Measurements from ENCODE around the gene IQCF6. TPM values are rescaled to one million over a fixed set of nuclear protein-coding genes. Genes with fewer than 3 reads are reported as not detected.
"Not testable (repeated sequence)": the region's sequence is repeated elsewhere in the genome, so short reads cannot be mapped to it uniquely, and the experiment has no call there.

IQCF6 gene
- total RNA-seq, 1 experiment from 2014 or later, result not detected

DNA sequence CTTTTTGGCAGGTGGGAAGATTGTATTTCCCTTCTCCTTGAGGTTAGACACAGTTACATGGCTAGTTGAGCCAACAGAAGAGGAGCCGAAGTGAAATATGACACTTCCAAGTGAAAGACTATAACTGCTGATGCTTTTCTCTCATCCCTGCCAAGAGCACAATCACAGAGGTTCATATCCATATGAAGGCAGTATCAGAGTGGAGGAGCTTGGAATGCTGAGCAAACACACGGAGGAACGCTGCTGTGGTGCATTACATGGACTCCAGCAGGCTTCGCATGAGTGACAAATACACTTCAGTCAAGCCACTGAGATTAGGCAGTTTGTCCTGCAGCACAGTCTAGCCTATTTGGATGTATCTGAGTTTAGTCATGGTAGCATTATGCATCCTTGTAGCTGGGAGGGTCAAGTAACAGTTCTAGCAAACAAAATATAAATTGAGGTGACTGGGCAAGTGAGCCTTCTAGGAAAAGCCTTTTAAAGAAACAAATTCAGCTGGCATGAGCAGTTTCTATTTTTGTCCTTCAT lies 5.4 kb downstream of the IQCF6 start:
- DNase-seq (ENCODE audit: low spot score), result no peak

DNA sequence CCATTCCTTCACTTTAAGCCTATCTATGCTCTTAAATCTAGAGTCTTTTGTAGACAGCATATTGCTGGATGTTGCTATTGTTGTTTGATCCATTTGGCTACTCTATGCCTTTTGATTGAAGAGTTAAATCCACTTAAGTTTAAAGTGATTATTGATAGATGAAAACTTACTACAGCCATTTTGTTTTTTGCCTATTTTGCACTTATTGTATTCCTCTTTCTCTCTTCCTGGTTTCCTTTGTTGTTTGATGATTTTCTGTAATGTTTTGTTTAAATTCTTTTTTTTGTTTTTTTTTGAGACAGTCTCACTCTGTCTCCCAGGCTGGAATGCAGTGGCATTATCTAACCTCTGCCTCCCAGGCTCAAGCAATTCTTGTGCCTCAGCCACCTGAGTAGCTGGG lies 19.8 kb downstream of the IQCF6 start:
- no peak for DNase-seq (ENCODE audit: low spot score)

DNA sequence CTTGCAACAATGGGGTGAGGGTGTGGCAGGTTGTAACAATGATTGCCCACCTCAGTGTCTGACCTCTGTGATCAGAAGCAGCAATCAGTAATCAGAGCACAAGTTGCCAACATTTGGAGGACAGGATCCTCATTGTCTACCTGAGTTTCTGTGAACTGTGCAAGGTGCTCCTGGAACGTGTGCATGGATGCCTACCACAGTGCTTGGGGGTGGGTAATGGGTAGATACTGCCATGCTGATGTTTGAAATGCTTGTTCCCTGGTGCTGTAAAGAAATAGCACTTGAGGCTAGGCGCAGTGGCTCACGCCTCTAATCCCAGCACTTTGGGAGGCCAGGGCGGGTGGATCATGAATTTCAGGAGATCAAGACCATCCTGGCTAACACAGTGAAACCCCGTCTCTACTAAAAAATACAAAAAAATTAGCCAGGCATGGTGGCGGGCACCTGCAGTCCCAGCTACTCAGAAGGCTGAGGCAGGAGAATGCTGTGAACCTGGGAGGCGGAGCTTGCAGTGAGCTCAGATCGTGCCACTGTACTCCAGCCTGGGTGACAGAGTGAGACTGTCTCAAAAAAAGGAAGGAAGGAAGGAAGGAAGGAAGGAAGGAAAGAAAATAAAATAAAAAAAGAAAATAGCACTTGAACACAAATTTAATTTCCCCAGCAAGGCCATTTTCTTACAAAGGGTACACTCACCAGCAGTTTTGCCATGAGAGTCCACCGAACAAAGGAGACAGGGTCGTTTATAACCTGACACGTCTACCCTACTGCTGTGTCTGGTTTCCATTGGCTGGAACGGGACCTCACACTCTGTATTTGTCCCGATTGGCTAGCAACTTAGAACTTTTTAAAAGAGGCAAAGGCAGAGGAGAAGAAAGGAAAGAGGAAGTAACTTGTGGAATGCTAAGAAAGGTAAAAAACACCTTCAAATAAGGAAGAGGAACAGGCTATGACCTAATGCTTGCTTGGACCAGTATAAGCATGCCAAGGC lies 25.0 kb downstream of the IQCF6 start:
- peak; percentile 15 for DNase-seq (ENCODE audit: low spot score)

DNA sequence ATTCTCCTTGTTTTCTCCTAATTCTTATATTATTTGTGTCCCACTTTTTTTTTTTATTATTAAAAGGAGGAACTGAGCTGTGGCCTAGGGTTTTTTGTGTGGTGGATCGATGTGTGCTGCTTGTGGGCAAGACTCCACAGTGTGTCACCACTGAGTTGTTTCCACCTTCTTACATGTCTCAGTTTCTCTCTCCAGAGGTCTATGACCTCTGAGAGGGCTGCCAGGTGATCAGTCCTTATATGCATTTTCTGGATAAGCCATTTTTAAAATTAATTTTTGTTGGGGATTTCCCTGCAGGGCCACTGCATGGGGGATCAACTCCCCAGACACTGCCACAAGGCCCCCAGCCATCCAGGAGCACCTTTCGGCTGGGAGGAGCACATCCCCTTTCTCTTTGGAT lies 27.8 kb downstream of the IQCF6 start:
- DNase-seq (ENCODE audit: low spot score), result no peak

GRCh38 chr3:51750878-51751277 lies 28.2 kb downstream of the IQCF6 start:
- no peak for DNase-seq (ENCODE audit: low spot score)

DNA sequence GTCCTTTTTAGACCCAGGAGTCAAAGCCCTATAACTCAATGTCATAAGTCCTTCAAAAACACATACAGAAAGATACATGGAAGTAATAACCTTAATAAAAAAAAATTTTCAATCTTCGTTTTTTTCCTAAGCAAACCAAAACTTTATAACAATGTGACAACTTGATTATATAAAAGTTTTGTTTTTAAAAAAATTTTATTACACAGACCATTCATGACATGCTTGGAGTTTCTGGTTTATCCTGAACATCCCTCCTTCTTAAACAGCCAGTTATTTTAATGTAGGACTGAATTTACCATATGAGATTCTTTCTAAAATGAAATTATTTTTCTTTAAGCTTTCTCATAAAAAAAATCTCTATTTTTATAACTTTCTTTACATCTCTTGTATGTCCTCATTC lies 30.7 kb downstream of the IQCF6 start:
- DNase-seq (ENCODE audit: low spot score), result no peak

DNA sequence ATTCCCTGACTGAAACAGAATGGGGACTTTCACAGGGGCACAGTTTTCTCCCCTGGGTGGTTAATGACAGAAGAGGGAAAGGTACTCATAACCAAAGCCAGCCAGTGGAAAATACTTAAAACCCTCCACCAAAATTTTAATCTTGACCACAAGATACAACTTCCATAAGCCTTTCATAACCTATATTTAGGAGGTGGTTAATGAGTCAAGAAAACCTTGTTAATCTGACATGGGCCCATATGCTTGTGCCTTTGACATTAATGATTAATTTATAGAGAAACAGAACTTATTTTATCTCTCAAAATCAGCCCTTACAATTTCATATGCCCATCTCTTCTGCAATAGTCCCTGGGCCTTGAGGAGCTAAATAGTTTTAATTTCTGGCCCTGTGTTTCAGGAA lies 31.2 kb downstream of the IQCF6 start:
- no peak for DNase-seq (ENCODE audit: low spot score)

DNA sequence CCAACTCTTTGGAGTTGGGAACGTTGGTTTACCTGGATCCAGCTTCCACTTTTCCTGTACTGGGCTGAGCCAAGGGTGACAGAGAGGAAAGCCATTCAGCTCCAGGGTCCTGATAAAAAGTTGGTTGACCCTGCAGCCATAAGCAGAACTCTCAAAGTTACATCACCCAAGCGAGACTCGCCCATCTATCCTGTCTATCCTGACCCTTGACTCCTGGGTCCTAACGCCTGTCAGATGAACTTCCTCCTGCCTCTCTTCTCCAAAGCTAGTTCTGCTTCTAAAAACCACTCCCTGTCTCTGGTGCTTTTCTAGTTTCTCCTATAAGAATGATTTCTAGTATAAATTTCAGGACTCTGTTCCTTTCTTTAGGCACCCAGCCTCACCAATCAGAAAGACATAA lies 36.1 kb downstream of the IQCF6 start:
- DNase-seq (ENCODE audit: low spot score), result not testable (repeated sequence)

- not testable (repeated sequence) for DNase-seq (ENCODE audit: low spot score)
Observed at GRCh38 chr3:51742320-51742719, 36.7 kb downstream of the IQCF6 start.

DNA sequence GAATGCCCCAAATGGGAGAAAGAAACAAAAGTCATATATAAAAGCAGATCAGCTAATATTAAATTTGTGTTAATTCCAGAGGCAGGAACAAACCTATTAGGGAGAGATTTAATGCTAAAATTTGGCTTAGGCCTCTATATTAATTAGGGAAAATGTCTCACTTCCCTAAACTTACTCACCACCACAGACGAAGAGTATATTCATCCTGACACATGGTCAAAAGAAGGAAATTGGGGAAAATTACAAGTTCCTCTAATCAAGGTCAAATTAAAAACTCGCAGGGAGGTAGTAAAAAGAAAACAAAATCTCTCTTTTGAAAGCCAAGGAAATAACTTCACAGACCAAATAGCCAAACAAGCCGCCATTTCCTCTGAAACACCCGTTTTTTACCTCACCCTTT lies 39.9 kb downstream of the IQCF6 start:
- DNase-seq (ENCODE audit: low spot score), result no peak

GRCh38 chr3:51735950-51736349 lies 43.1 kb downstream of the IQCF6 start:
- no peak for DNase-seq (ENCODE audit: low spot score)

GRCh38 chr3:51735039-51735438 lies 44.0 kb downstream of the IQCF6 start:
- DNase-seq (ENCODE audit: low spot score), result no peak

DNA sequence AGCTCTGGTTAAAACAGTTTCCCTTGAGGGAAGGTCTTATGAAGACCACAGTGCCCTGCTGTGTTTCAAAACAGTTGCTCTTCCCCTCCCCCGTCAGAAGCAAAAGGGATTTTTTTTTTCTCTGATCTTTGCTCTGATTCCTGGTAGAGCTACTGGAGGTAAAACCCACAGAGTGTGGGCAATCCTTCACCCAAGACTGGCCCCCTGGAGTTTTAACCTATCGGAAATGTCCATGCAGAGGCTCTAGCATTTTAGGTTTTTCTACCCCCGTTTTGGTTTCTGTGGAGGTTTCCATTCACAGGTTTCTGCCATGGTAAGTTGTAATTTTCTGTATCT lies 44.5 kb downstream of the IQCF6 start:
- no peak for DNase-seq (ENCODE audit: low spot score)

DNA sequence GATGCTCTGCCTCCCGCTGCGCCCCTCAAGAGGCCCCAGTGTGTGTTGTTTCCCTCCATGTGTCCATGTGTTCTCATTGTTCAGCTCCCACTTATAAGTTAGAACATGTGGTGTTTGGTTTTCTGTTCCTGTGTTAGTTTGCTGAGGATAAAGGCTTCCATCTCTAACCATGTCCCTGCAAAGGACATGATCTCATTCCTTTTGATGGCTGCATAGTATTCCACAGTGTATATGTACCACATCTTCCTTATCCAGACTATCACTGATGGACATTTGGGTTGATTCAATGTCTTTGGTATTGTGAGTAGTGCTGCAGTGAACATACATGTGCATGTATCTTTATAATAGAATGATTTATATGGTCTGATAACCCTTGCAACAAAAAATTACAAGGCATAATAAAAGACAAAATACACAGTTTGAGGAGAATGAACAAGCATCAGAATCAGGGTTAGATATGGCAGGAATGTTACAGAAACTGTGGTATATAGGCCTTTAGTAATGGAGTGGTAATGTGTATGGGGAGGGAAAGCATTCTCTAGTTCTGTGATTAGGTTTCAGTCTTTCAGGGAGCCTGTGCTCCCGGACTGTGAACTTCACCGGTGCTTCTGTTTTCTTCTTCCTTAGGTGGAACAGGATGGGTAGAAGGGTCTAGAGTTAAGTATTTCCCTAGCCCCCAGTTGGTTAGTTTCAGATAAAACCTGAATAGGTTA lies 45.0 kb downstream of the IQCF6 start:
- no peak for DNase-seq (ENCODE audit: low spot score)

DNA sequence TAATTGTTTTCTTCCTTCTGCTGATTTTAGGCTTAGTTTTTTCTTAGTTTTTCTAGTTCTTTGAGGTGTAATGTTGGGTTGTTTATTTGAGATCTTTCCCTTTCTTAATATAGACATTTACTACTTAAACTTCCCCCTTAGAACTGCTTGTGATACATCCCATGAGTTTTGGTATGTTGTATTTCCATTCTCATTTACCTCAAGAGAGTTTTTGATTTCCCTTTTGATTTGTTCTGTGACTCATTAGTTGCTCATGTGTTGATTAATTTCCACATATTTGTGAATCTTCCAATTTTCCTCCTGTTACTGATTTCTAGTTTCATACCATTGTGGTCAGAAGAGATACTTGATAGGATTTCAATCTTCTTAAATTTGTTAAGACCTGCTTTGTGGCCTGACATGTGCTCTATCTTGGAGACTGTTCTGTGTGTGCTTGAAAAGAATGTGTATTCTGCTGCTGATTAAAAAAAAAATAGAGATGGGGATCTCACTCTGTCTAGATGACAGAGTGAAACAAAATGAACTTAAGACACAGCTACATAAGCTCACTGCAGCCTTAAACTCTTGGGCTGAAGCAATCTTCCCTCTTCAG lies 49.9 kb downstream of the IQCF6 start:
- no peak for DNase-seq (ENCODE audit: low spot score)

Other genes with a start within 250 kb of the IQCF6 start
- gene RAD54L2, start 240.5 kb downstream of the IQCF6 start, total RNA-seq (2014; rRNA removed; shearing (Covaris generic)), result 7.4 and 7.6 TPM in 2 replicates
- gene TEX264, start 108.0 kb downstream of the IQCF6 start, total RNA-seq (2014; rRNA removed; shearing (Covaris generic)), result 41.0 and 44.2 TPM in 2 replicates
- 0.21 TPM in 1 of 2 replicates, not detected in the other for gene GRM2, start 72.2 kb downstream of the IQCF6 start, total RNA-seq (2014; rRNA removed; shearing (Covaris generic))
- gene IQCF2, start 82.4 kb upstream of the IQCF6 start, total RNA-seq (2014; rRNA removed; shearing (Covaris generic)), result not detected in 2 replicates
- gene IQCF5, start 96.4 kb upstream of the IQCF6 start, total RNA-seq (2014; rRNA removed; shearing (Covaris generic)), result not detected in 2 replicates
- gene IQCF1, start 124.1 kb upstream of the IQCF6 start, total RNA-seq (2014; rRNA removed; shearing (Covaris generic)), result 1.5 TPM in 1 of 2 replicates, not detected in the other
- 84.5 and 91.7 TPM in 2 replicates for gene RRP9, start 162.7 kb upstream of the IQCF6 start, total RNA-seq (2014; rRNA removed; shearing (Covaris generic))
- 5.8 and 6.0 TPM in 2 replicates for gene PARP3, start 163.1 kb upstream of the IQCF6 start, total RNA-seq (2014; rRNA removed; shearing (Covaris generic))
- gene GPR62, start 176.1 kb upstream of the IQCF6 start, total RNA-seq (2014; rRNA removed; shearing (Covaris generic)), result not detected in 2 replicates
- 17.8 and 19.3 TPM in 2 replicates for gene PCBP4, start 188.2 kb upstream of the IQCF6 start, total RNA-seq (2014; rRNA removed; shearing (Covaris generic))
- gene ABHD14B, start 194.8 kb upstream of the IQCF6 start, total RNA-seq (2014; rRNA removed; shearing (Covaris generic)), result 33.5 and 41.3 TPM in 2 replicates
- gene ABHD14A, start 195.8 kb upstream of the IQCF6 start, total RNA-seq (2014; rRNA removed; shearing (Covaris generic)), result 11.7 and 16.0 TPM in 2 replicates
- 143 and 164 TPM in 2 replicates for gene ACY1, start 204.3 kb upstream of the IQCF6 start, total RNA-seq (2014; rRNA removed; shearing (Covaris generic))
- 609 and 691 TPM in 2 replicates for gene RPL29, start 216.7 kb upstream of the IQCF6 start, total RNA-seq (2014; rRNA removed; shearing (Covaris generic))

All from HT-29 (cell line).